OCI-LY3 (cell line): ENCODE measurements around the gene SMPD2.

ENCODE experiments used
- CTCF ChIP-seq: fragments of 200-600, 300-600 bp; sonication (generic); IDR thresholded peaks from 2 replicates; pipeline ENCODE4 v1.5.1; 2014; ENCODE audit warnings: antibody characterized with exemption, low read length, low read depth
- EZH2phosphoT487 ChIP-seq: fragments of 200-600 bp; shearing (Covaris generic); IDR thresholded peaks from 2 replicates; pipeline ENCODE4 v1.6.1; 2018; ENCODE audit warnings: antibody characterized with exemption, mixed run types, low read depth

DNA sequence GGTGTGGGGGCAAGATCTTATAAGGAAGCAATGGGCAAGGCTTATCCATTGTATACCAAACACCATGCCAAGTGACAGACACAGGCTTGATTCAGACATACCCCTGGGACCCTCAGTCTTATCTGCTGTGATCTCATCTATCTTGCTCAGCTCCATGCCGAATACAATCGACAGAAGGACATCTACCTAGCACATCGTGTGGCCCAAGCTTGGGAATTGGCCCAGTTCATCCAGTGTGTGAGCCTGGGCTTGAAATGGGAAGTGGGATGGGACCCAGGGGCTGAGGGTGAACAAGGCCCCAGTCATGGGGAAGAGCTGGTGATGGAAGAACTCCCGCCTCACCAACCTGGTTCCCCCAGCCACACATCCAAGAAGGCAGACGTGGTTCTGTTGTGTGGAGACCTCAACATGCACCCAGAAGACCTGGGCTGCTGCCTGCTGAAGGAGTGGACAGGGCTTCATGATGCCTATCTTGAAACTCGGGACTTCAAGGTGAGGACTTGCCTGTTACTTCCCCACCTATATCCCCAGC lies 1.9 kb downstream of the SMPD2 start:
- TF ChIP-seq CTCF: no peak
- no peak for TF ChIP-seq EZH2phosphoT487
